ENCODE data around the gene BCOR.

BCOR gene

GRCh38 chrX:40097504-40098263 is at the start of gene BCOR:
BCOR (minus strand) TSS chrX:40097958; CDS start chrX:40077929, 20,029 bp downstream.
- peak in 47 of 51 donors; percentile 7 to 79 (median 60) for DNase-seq

- DNase-seq = no peak
These were observed 49.6 kb upstream of the BCOR start for GRCh38 chrX:40147126-40147952.

GRCh38 chrX:40146262-40147125 is 48.7 kb upstream of the BCOR start:
- DNase-seq = peak in 18 of 51 donors; percentile 1 to 43 (median 13)

- no peak for DNase-seq
These were observed 48.1 kb upstream of the BCOR start for GRCh38 chrX:40145923-40146261.

GRCh38 chrX:40145001-40145922 is 47.5 kb upstream of the BCOR start:
- DNase-seq = no peak

- DNase-seq = no peak
These were observed 46.8 kb upstream of the BCOR start for GRCh38 chrX:40144576-40144975.

GRCh38 chrX:40143987-40144386 is 46.2 kb upstream of the BCOR start:
- no peak for DNase-seq

GRCh38 chrX:40143001-40143400 is 45.2 kb upstream of the BCOR start:
- no peak for DNase-seq

GRCh38 chrX:40142417-40142816 is 44.7 kb upstream of the BCOR start:
- no peak for DNase-seq

GRCh38 chrX:40140706-40141499 is 43.1 kb upstream of the BCOR start:
- peak in 14 of 51 donors; percentile 0 to 27 (median 8) for DNase-seq

- DNase-seq = no peak
These were observed 35.0 kb upstream of the BCOR start for GRCh38 chrX:40132751-40133150.

- DNase-seq = no peak
These were observed 34.0 kb upstream of the BCOR start for GRCh38 chrX:40131654-40132337.

GRCh38 chrX:40130207-40130606 is 32.4 kb upstream of the BCOR start:
- DNase-seq = no peak

GRCh38 chrX:40127052-40127451 is 29.3 kb upstream of the BCOR start:
- DNase-seq = peak in 1 of 51 donors; percentile 1

- no peak for DNase-seq
These were observed 24.7 kb upstream of the BCOR start for GRCh38 chrX:40122487-40122886.

- no peak for DNase-seq
These were observed 23.9 kb upstream of the BCOR start for GRCh38 chrX:40121618-40122017.

- no peak for DNase-seq
These were observed 23.3 kb upstream of the BCOR start for GRCh38 chrX:40120838-40121580.

GRCh38 chrX:40117715-40118285 is 20.0 kb upstream of the BCOR start:
- DNase-seq = no peak

All from hypothalamus (tissue), 51 donors.